ENCODE data around the gene LCNL1. TPM values are rescaled to one million over a fixed set of nuclear protein-coding genes. Genes with fewer than 3 reads are reported as not detected.

The LCNL1 gene
- total and polyA plus RNA-seq, 2 of the 13 experiments (the other 11 are each of a cell fraction or from before 2014, with no cell fraction given): not detected

DNA sequence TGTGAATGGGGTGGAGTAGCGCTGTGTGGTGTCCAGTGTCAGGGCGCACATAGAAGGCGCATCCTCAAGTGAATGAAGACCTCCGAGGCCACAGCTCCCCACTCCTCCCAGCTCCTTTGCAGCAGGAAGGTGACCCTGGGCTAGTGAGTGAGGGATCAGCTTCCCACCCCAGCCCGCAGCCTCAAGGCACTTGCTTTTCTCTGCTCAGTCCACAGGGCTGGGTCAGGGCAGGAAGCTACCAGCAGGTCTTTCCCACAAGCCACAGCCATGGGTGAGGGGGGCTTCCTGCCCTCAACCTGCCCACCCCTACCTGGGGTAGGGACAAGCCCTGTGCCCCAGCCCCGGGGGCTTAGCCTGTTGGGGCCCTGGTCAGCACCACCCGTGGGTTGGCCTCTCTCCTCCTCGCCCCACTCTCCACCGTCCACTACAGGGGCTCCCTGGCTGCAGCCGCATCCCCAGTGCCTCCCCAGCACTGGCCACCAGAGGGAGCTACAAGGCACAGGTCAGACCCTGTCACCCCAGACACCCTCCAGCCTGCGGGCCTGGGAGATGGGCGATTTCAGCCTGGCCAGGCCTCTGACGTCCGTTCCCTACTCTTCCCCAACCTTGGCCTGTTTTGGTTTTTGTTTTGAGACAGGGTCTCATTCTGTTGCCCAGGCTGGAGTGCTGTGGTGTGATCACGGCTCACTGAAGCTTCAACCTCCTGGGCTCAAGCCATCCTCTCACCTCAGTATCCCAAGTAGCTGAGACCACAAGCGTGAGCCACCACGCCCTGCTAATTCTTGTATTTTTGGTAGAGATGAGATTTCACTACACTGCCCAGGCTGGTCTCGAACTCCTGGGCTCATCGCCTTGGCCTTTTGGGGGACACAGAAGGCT lies 46.5 kb downstream of the LCNL1 start (continued):
- no peak for TF ChIP-seq ZNF75D (CRISPR knock-in tag; IDR thresholded peaks at IDR 0.05; ENCODE audit: borderline replicate concordance)
- TF ChIP-seq, protein P1, sequence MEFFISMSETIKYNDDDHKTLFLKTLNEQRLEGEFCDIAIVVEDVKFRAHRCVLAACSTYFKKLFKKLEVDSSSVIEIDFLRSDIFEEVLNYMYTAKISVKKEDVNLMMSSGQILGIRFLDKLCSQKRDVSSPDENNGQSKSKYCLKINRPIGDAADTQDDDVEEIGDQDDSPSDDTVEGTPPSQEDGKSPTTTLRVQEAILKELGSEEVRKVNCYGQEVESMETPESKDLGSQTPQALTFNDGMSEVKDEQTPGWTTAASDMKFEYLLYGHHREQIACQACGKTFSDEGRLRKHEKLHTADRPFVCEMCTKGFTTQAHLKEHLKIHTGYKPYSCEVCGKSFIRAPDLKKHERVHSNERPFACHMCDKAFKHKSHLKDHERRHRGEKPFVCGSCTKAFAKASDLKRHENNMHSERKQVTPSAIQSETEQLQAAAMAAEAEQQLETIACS (CRISPR knock-in tag; IDR thresholded peaks at IDR 0.05): no peak
- TF ChIP-seq, protein P2, sequence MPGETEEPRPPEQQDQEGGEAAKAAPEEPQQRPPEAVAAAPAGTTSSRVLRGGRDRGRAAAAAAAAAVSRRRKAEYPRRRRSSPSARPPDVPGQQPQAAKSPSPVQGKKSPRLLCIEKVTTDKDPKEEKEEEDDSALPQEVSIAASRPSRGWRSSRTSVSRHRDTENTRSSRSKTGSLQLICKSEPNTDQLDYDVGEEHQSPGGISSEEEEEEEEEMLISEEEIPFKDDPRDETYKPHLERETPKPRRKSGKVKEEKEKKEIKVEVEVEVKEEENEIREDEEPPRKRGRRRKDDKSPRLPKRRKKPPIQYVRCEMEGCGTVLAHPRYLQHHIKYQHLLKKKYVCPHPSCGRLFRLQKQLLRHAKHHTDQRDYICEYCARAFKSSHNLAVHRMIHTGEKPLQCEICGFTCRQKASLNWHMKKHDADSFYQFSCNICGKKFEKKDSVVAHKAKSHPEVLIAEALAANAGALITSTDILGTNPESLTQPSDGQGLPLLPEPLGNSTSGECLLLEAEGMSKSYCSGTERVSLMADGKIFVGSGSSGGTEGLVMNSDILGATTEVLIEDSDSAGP (CRISPR knock-in tag; IDR thresholded peaks at IDR 0.05; ENCODE audit: borderline replicate concordance): peak; percentile 66
- 0 out of 2 replicates have a peak, but pooled peaks have one; percentile 17 for TF ChIP-seq CBX5 (CRISPR knock-in tag; IDR thresholded peaks at IDR 0.05; ENCODE audit: borderline replicate concordance)
- TF ChIP-seq SP4 (CRISPR knock-in tag; IDR thresholded peaks at IDR 0.05): peak; percentile 55
- peak; percentile 31; the same call in 1 of the 2 replicates for TF ChIP-seq SALL1 (CRISPR knock-in tag; IDR thresholded peaks at IDR 0.05)
- no peak for TF ChIP-seq ZNF382 (CRISPR knock-in tag; IDR thresholded peaks at IDR 0.05; ENCODE audit: borderline replicate concordance)
- TF ChIP-seq BHLHE40 (IDR thresholded peaks at IDR 0.05; ENCODE audit: low read length): no peak
- no peak for TF ChIP-seq YEATS4 (CRISPR knock-in tag; IDR thresholded peaks at IDR 0.05; ENCODE audit: borderline replicate concordance)
- TF ChIP-seq, protein P3, sequence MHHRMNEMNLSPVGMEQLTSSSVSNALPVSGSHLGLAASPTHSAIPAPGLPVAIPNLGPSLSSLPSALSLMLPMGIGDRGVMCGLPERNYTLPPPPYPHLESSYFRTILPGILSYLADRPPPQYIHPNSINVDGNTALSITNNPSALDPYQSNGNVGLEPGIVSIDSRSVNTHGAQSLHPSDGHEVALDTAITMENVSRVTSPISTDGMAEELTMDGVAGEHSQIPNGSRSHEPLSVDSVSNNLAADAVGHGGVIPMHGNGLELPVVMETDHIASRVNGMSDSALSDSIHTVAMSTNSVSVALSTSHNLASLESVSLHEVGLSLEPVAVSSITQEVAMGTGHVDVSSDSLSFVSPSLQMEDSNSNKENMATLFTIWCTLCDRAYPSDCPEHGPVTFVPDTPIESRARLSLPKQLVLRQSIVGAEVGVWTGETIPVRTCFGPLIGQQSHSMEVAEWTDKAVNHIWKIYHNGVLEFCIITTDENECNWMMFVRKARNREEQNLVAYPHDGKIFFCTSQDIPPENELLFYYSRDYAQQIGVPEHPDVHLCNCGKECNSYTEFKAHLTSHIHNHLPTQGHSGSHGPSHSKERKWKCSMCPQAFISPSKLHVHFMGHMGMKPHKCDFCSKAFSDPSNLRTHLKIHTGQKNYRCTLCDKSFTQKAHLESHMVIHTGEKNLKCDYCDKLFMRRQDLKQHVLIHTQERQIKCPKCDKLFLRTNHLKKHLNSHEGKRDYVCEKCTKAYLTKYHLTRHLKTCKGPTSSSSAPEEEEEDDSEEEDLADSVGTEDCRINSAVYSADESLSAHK (CRISPR knock-in tag; IDR thresholded peaks at IDR 0.05; ENCODE audit: borderline replicate concordance): no peak
- TF ChIP-seq, protein P4, sequence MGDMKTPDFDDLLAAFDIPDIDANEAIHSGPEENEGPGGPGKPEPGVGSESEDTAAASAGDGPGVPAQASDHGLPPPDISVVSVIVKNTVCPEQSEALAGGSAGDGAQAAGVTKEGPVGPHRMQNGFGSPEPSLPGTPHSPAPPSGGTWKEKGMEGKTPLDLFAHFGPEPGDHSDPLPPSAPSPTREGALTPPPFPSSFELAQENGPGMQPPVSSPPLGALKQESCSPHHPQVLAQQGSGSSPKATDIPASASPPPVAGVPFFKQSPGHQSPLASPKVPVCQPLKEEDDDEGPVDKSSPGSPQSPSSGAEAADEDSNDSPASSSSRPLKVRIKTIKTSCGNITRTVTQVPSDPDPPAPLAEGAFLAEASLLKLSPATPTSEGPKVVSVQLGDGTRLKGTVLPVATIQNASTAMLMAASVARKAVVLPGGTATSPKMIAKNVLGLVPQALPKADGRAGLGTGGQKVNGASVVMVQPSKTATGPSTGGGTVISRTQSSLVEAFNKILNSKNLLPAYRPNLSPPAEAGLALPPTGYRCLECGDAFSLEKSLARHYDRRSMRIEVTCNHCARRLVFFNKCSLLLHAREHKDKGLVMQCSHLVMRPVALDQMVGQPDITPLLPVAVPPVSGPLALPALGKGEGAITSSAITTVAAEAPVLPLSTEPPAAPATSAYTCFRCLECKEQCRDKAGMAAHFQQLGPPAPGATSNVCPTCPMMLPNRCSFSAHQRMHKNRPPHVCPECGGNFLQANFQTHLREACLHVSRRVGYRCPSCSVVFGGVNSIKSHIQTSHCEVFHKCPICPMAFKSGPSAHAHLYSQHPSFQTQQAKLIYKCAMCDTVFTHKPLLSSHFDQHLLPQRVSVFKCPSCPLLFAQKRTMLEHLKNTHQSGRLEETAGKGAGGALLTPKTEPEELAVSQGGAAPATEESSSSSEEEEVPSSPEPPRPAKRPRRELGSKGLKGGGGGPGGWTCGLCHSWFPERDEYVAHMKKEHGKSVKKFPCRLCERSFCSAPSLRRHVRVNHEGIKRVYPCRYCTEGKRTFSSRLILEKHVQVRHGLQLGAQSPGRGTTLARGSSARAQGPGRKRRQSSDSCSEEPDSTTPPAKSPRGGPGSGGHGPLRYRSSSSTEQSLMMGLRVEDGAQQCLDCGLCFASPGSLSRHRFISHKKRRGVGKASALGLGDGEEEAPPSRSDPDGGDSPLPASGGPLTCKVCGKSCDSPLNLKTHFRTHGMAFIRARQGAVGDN (CRISPR knock-in tag; IDR thresholded peaks at IDR 0.05): peak; percentile 46; the same call in 1 of the 2 replicates
- no peak for TF ChIP-seq ISX (CRISPR knock-in tag; conservative IDR thresholded peaks at IDR 0.05)
- no peak for TF ChIP-seq NFE2L2 (IDR thresholded peaks at IDR 0.05; ENCODE audit: low read length)
- peak; percentile 81 for TF ChIP-seq U2AF1 (optimal IDR thresholded peaks at IDR 0.05; ENCODE audit: low read depth, low read length)
- TF ChIP-seq, protein P5, sequence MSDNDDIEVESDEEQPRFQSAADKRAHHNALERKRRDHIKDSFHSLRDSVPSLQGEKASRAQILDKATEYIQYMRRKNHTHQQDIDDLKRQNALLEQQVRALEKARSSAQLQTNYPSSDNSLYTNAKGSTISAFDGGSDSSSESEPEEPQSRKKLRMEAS (IDR thresholded peaks at IDR 0.05): no peak; the same call in 1 of the 2 replicates
